K562 (cell line): ENCODE measurements around the gene AHI1. TPM values are rescaled to one million over a fixed set of nuclear protein-coding genes. Genes with fewer than 3 reads are reported as not detected.

Experiments
- ATAC-seq: fragments of 200-7000 bp; cut with Tn5 transposase; 3 replicates; pipeline ENCODE4 v1.9.1; 2020; ENCODE audit warnings: moderate library complexity
- BruUV-seq: library from RNA; stranded (reverse); fragments of 400-500 nt; replicated peaks from 2 replicates; lab custom pipeline; 2021; lab: Mats Ljungman, UMichigan
- CTCF ChIA-PET: fragments of 300-600 bp; formaldehyde crosslinking; extraction: SDS; loops from one replicate; lab custom pipeline; 2021; ENCODE audit warnings: low intra/inter-chr PET ratio; lab: Yijun Ruan, JAX
- POLR2A ChIA-PET: fragments of 300-600, 350-650 bp; sonication (Branson Sonifier 250); formaldehyde crosslinking; extraction: SDS; loops from one replicate; lab custom pipeline; 2021; ENCODE audit warnings: antibody characterized with exemption, inconsistent platforms; lab: Yijun Ruan, JAX
- DNase-seq, 4 experiments: peaks; one replicate each; pipeline versions ENCODE4 v3.0.0 to v3.0.0-alpha.2; 2011 to 2018; ENCODE audit warnings: low spot score in 3 of 4, mixed read lengths in 3 of 4; ENCODE audit errors: extremely low read depth in 1 of 4
- FAIRE-seq: peaks from 2 replicates; lab custom pipeline; 2011; peaks lifted over from hg19 to GRCh38; lab: Jason Lieb, UNC
- H2AFZ ChIP-seq: 2 replicates; pipeline ENCODE4 v1.6.0; 2011; ENCODE audit warnings: low read depth, low read length, control low read depth, inconsistent platforms
- H3K27ac ChIP-seq: fragments of 200-600 bp; 3 replicates; pipeline ENCODE4 v1.8.0; 2011; ENCODE audit warnings: low read depth, mild to moderate bottlenecking, control low read depth, inconsistent platforms, low read length, moderate library complexity, mixed read lengths; ENCODE audit errors: extremely low read depth
- H3K27me3 ChIP-seq, 2 experiments: fragments of 300-600 bp in 1 of 2; 2 replicates in 1 of 2; 3 replicates in 1 of 2; pipeline versions ENCODE4 v1.6.0 to v1.8.0; 2011; ENCODE audit warnings: inconsistent platforms in 2 of 2, low read length in 2 of 2, mild to moderate bottlenecking in 1 of 2, mixed read lengths in 1 of 2, moderate library complexity in 1 of 2; ENCODE audit not compliant: control insufficient read depth in 2 of 2, insufficient read depth in 2 of 2
- H3K36me3 ChIP-seq: fragments of 300-600 bp; 3 replicates; pipeline ENCODE4 v1.8.0; 2011; ENCODE audit warnings: mild to moderate bottlenecking, low read length, inconsistent platforms; ENCODE audit not compliant: control insufficient read depth, insufficient read depth
- H3K4me1 ChIP-seq, 2 experiments: fragments of 200-600 bp in 1 of 2; replicated peaks in 1 of 2; 2 replicates in 1 of 2; 3 replicates in 1 of 2; pipeline versions ENCODE4 v1.5.1 to v1.8.0; 2011; ENCODE audit warnings: inconsistent platforms in 2 of 2, low read length in 2 of 2, mild to moderate bottlenecking in 1 of 2, mixed read lengths in 1 of 2, moderate library complexity in 1 of 2; ENCODE audit not compliant: control insufficient read depth in 2 of 2, insufficient read depth in 2 of 2
- H3K4me2 ChIP-seq: 2 replicates; pipeline ENCODE4 v1.6.1; 2011; ENCODE audit warnings: low read length, control low read depth, inconsistent platforms, mixed read lengths; ENCODE audit not compliant: insufficient read depth
- H3K4me3 ChIP-seq: fragments of 200-600 bp; sonication (generic), shearing (Covaris generic); 2 replicates; pipeline ENCODE4 v1.5.1; 2016; ENCODE audit warnings: control low read depth, inconsistent platforms
- H3K79me2 ChIP-seq: fragments of 200-600 bp; 3 replicates; pipeline ENCODE4 v1.8.0; 2011; ENCODE audit warnings: low read length, inconsistent platforms; ENCODE audit not compliant: control insufficient read depth, insufficient read depth
- H3K9ac ChIP-seq, 2 experiments: 2 replicates each; pipeline versions ENCODE4 v1.6.0 to v1.6.1; 2011; ENCODE audit warnings: low read depth in 2 of 2, low read length in 2 of 2, control low read depth in 1 of 2, inconsistent platforms in 1 of 2, mild to moderate bottlenecking in 1 of 2, mixed read lengths in 1 of 2; ENCODE audit not compliant: insufficient read depth in 1 of 2
- H3K9me1 ChIP-seq: one replicate; pipeline ENCODE4 v1.6.0; 2011; ENCODE audit warnings: inconsistent platforms, mild to moderate bottlenecking, low read length, moderate library complexity; ENCODE audit not compliant: control insufficient read depth, insufficient read depth
- H3K9me3 ChIP-seq: replicated peaks from 2 replicates; pipeline ENCODE4 v1.5.1; 2011; ENCODE audit warnings: low read depth, low read length, inconsistent platforms; ENCODE audit not compliant: control insufficient read depth, insufficient read depth
- H4K20me1 ChIP-seq: replicated peaks from 2 replicates; pipeline ENCODE4 v1.6.1; 2011; ENCODE audit warnings: low read length, inconsistent platforms, mixed read lengths; ENCODE audit not compliant: control insufficient read depth, insufficient read depth
- CBFA2T2 ChIP-seq: fragments of 450-650 bp; conservative IDR thresholded peaks from 2 replicates; pipeline ENCODE4 v1.6.1; 2017; ENCODE audit warnings: mild to moderate bottlenecking
- CBFB ChIP-seq: sonication (generic); formaldehyde crosslinking; IDR thresholded peaks from 2 replicates; pipeline ENCODE4 v1.4.0; 2020; ENCODE audit warnings: mild to moderate bottlenecking, missing genetic modification reagents
- CSDE1 ChIP-seq, 2 experiments: fragments of 450-650 bp; IDR thresholded peaks; 2 replicates each; pipeline ENCODE4 v1.6.1; 2016; ENCODE audit warnings: mild to moderate bottlenecking in 1 of 2
- ETS2 ChIP-seq: IDR thresholded peaks from 2 replicates; pipeline ENCODE4 v1.6.1; 2016; ENCODE audit warnings: borderline replicate concordance, missing genetic modification characterization, mild to moderate bottlenecking, moderate library complexity, missing compliant biosample characterization; ENCODE audit not compliant: poor library complexity, severe bottlenecking
- ETV1 ChIP-seq: fragments of 450-650 bp; conservative IDR thresholded peaks from 2 replicates; pipeline ENCODE4 v1.6.1; 2016; ENCODE audit warnings: missing genetic modification characterization, control low read depth, low read depth, missing compliant biosample characterization
- HDGF ChIP-seq: fragments of 450-650 bp; IDR thresholded peaks from 2 replicates; pipeline ENCODE4 v1.6.1; 2016
- KAT7 ChIP-seq: sonication (generic); formaldehyde crosslinking; IDR thresholded peaks from 2 replicates; pipeline ENCODE4 v1.8.0; 2022; ENCODE audit warnings: missing genetic modification reagents, mild to moderate bottlenecking, borderline replicate concordance
- L3MBTL2 ChIP-seq: fragments of 450-650 bp; IDR thresholded peaks from 2 replicates; pipeline ENCODE4 v1.6.1; 2016; ENCODE audit warnings: mild to moderate bottlenecking, moderate library complexity
- TRIM24 ChIP-seq, 2 experiments: fragments of 450-650 bp; IDR thresholded peaks; 2 replicates each; pipeline ENCODE4 v1.6.1; 2016
- ZFP1 ChIP-seq: fragments of 450-650 bp; formaldehyde crosslinking; IDR thresholded peaks from 2 replicates; pipeline ENCODE4 v1.4.0; 2020; ENCODE audit warnings: mild to moderate bottlenecking, mixed read lengths
- ZNF232 ChIP-seq: sonication (generic); formaldehyde crosslinking; IDR thresholded peaks from 2 replicates; pipeline ENCODE4 v1.8.0; 2022; ENCODE audit warnings: mild to moderate bottlenecking, missing genetic modification reagents
- in situ Hi-C: fragments of 300-500 bp; cut with MboI; formaldehyde crosslinking; loops from 4 replicates; pipeline ENCODE4 v1.15.0; 2018; ENCODE audit warnings: inconsistent platforms, mixed read lengths
- intact Hi-C: fragments of 100-400 bp; cut with micrococcal nuclease; formaldehyde crosslinking; loops from 2 replicates; pipeline ENCODE4 v1.14.2; 2022
- polyA plus RNA-seq, 8 experiments: library from polyadenylated mRNA; depleted of rRNA in 4 of 8; stranded (reverse) in 5 of 8; unstranded in 3 of 8; fragments of >200 nt; fragmentation: Nextera tagmentation in 2 of 8; fragmentation: Illumina TruSeq in 1 of 8; extraction: Ambion mirVana in 2 of 8; extraction: Trizol in 1 of 8; gene quantifications; 2 replicates each; pipeline versions ENCODE4 v1.2.1 to v1.2.3, GENCODE V29; 2011 to 2014; ENCODE audit warnings: inconsistent platforms in 1 of 8, missing spikeins in 1 of 8
- total RNA-seq, 7 experiments: library from RNA; depleted of rRNA in 6 of 7; stranded (reverse); fragments of >200 nt in 6 of 7; fragmentation: Illumina TruSeq in 2 of 7; extraction: Trizol in 2 of 7; gene quantifications; 2 replicates each; pipeline versions ENCODE4 v1.2.1 to v1.2.3, GENCODE V29; 2011 to 2021; ENCODE audit warnings: low replicate concordance in 1 of 7
- TF ChIP-seq, protein P1 (sequence below): fragments of 200-600 bp; sonication (generic); IDR thresholded peaks from one replicate; pipeline ENCODE4 v1.6.1; 2012; ENCODE audit warnings: mild to moderate bottlenecking, low read depth, low read length, inconsistent platforms

AHI1 gene
- total and polyA plus RNA-seq, 9 of the 15 experiments (the other 6 are each of a cell fraction or from before 2014, with no cell fraction given), result 24.7 to 54.9 (median 32.2) TPM

- no peak for TF ChIP-seq L3MBTL2
- no peak for TF ChIP-seq HDGF
Measured at GRCh38 chr6:135438907-135439535, 58.5 kb downstream of the AHI1 start (continued).

DNA sequence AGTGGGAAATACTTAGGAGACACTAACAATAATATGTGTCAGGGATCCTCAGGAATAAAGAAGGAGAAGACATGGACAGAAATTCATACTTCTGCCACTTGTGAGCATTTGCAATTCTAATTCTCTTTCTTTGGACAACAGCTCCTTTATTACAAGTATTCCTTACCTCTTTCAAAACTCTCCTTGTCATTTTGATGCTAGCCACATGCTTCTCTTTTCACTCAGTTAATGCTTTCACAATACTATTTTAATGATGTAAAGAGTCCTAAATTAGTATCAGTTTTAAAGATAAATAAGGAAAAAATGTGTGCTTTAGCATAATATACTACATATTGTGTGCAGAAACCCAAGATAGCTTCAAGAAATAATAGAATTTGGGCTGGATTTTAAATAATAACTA is 62.5 kb downstream of the AHI1 start:
- ChIA-PET POLR2A (no interaction called here), CTCF (no interaction called here)
- Histone ChIP-seq H3K27ac (no peak overlapping the region), H3K9me1 (no peaks in the 10 kb centered on the region), H3K36me3 (peaks cover 56% of the 10 kb centered on the region), H4K20me1 (no peaks in the 10 kb centered on the region), H3K4me3 (no peak overlapping the region), H2AFZ (no peak overlapping the region), H3K9me3 (no peaks in the 10 kb centered on the region), H3K79me2 (no peaks in the 10 kb centered on the region), H3K27me3 (no peaks in the 10 kb centered on the region), H3K4me2 (no peak overlapping the region), H3K4me1 (peaks cover 0 to 8% of the 10 kb centered on the region in 2 experiments; a peak in 3 of 5 replicates), H3K9ac (no peak overlapping the region)
- intact Hi-C loops, result loop anchor here (5.0 to 10.0 kb wide), 6 partner anchors 218 to 1260 kb away; partner anchors contain the start of gene MYB
- in situ Hi-C loops, result loop anchor here (25.0 kb wide), 1 partner anchor 1273 kb away; no protein-coding TSS in a partner anchor
- BruUV-seq, result no TSS peak
- DNase-seq (no peak), FAIRE-seq (no peak), ATAC-seq (no peak)
- TF ChIP-seq CBFA2T2 (no peak), ETV1 (no peak), ZFP1 (CRISPR knock-in tag) (no peak), CSDE1 (IDR thresholded peaks at IDR 0.05) (no peak), TRIM24 (IDR thresholded peaks at IDR 0.05) (no peak), ZNF232 (CRISPR knock-in tag) (no peak), ETS2 (tag) (no peak), KAT7 (no peak), CBFB (CRISPR knock-in tag) (no peak)
- TF ChIP-seq, protein P1, sequence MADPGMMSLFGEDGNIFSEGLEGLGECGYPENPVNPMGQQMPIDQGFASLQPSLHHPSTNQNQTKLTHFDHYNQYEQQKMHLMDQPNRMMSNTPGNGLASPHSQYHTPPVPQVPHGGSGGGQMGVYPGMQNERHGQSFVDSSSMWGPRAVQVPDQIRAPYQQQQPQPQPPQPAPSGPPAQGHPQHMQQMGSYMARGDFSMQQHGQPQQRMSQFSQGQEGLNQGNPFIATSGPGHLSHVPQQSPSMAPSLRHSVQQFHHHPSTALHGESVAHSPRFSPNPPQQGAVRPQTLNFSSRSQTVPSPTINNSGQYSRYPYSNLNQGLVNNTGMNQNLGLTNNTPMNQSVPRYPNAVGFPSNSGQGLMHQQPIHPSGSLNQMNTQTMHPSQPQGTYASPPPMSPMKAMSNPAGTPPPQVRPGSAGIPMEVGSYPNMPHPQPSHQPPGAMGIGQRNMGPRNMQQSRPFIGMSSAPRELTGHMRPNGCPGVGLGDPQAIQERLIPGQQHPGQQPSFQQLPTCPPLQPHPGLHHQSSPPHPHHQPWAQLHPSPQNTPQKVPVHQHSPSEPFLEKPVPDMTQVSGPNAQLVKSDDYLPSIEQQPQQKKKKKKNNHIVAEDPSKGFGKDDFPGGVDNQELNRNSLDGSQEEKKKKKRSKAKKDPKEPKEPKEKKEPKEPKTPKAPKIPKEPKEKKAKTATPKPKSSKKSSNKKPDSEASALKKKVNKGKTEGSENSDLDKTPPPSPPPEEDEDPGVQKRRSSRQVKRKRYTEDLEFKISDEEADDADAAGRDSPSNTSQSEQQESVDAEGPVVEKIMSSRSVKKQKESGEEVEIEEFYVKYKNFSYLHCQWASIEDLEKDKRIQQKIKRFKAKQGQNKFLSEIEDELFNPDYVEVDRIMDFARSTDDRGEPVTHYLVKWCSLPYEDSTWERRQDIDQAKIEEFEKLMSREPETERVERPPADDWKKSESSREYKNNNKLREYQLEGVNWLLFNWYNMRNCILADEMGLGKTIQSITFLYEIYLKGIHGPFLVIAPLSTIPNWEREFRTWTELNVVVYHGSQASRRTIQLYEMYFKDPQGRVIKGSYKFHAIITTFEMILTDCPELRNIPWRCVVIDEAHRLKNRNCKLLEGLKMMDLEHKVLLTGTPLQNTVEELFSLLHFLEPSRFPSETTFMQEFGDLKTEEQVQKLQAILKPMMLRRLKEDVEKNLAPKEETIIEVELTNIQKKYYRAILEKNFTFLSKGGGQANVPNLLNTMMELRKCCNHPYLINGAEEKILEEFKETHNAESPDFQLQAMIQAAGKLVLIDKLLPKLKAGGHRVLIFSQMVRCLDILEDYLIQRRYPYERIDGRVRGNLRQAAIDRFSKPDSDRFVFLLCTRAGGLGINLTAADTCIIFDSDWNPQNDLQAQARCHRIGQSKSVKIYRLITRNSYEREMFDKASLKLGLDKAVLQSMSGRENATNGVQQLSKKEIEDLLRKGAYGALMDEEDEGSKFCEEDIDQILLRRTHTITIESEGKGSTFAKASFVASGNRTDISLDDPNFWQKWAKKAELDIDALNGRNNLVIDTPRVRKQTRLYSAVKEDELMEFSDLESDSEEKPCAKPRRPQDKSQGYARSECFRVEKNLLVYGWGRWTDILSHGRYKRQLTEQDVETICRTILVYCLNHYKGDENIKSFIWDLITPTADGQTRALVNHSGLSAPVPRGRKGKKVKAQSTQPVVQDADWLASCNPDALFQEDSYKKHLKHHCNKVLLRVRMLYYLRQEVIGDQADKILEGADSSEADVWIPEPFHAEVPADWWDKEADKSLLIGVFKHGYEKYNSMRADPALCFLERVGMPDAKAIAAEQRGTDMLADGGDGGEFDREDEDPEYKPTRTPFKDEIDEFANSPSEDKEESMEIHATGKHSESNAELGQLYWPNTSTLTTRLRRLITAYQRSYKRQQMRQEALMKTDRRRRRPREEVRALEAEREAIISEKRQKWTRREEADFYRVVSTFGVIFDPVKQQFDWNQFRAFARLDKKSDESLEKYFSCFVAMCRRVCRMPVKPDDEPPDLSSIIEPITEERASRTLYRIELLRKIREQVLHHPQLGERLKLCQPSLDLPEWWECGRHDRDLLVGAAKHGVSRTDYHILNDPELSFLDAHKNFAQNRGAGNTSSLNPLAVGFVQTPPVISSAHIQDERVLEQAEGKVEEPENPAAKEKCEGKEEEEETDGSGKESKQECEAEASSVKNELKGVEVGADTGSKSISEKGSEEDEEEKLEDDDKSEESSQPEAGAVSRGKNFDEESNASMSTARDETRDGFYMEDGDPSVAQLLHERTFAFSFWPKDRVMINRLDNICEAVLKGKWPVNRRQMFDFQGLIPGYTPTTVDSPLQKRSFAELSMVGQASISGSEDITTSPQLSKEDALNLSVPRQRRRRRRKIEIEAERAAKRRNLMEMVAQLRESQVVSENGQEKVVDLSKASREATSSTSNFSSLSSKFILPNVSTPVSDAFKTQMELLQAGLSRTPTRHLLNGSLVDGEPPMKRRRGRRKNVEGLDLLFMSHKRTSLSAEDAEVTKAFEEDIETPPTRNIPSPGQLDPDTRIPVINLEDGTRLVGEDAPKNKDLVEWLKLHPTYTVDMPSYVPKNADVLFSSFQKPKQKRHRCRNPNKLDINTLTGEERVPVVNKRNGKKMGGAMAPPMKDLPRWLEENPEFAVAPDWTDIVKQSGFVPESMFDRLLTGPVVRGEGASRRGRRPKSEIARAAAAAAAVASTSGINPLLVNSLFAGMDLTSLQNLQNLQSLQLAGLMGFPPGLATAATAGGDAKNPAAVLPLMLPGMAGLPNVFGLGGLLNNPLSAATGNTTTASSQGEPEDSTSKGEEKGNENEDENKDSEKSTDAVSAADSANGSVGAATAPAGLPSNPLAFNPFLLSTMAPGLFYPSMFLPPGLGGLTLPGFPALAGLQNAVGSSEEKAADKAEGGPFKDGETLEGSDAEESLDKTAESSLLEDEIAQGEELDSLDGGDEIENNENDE, result no peak
